ENCODE results near the gene PRMT9.

Gene PRMT9

GRCh38 chr4:147648656-147649055, 35.3 kb downstream of the PRMT9 start:
- TF ChIP-seq GATA2 (IDR thresholded peaks at IDR 0.05; ENCODE audit: low read depth, low read length) = no peak
- TF ChIP-seq GATA3 (IDR thresholded peaks at IDR 0.05; ENCODE audit: low read depth, low read length) = no peak

DNA sequence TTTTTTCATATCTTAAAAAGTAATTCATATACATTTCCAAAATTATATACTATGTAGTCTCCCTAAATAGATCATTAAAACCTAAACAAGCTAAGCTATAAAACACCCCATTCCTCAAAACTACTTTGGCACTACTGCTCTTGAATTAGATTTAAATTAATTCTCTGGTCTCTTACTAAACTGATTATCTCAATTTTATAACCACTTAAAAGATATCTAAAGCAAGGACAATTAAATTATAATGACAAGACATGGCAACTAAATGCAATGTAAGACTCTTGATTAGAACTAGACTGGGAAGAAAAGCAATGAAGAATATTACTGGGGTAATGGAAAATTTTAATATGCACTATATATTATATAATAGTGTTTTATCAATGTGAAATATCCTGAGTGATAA, 38.9 kb downstream of the PRMT9 start:
- no peak for TF ChIP-seq GATA3 (IDR thresholded peaks at IDR 0.05; ENCODE audit: low read depth, low read length)
- no peak for TF ChIP-seq GATA2 (IDR thresholded peaks at IDR 0.05; ENCODE audit: low read depth, low read length)

- no peak for TF ChIP-seq GATA3 (IDR thresholded peaks at IDR 0.05; ENCODE audit: low read depth, low read length)
Measured at GRCh38 chr4:147644471-147644870, 39.5 kb downstream of the PRMT9 start.

GRCh38 chr4:147643616-147644015, 40.3 kb downstream of the PRMT9 start:
- TF ChIP-seq GATA3 (IDR thresholded peaks at IDR 0.05; ENCODE audit: low read depth, low read length) (no peak), GATA2 (IDR thresholded peaks at IDR 0.05; ENCODE audit: low read depth, low read length) (no peak)

DNA sequence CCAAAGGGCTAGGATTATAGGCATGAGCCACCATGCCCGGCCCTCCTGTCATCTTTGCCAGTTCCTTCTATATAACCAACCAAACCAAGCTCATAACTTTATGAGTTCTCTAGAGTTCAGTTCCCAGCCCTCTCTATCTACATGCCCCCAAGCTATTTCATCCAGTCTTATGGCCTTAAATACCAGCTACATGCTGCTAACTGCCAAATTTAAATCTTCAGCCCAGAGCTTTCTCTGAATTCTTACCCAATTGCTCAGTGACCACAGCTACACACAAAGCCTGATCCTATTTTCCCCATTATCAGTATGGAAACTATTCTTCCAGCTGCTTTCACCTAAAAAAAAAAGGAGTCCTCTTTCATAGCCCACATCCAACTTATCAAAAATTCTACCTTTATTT, 43.6 kb downstream of the PRMT9 start:
- TF ChIP-seq GATA2 (IDR thresholded peaks at IDR 0.05; ENCODE audit: low read depth, low read length) (no peak), GATA3 (IDR thresholded peaks at IDR 0.05; ENCODE audit: low read depth, low read length) (no peak)

GRCh38 chr4:147639388-147639787, 44.6 kb downstream of the PRMT9 start:
- TF ChIP-seq GATA2 (IDR thresholded peaks at IDR 0.05; ENCODE audit: low read depth, low read length) (no peak), GATA3 (IDR thresholded peaks at IDR 0.05; ENCODE audit: low read depth, low read length) (no peak)

- no peak for TF ChIP-seq GATA3 (IDR thresholded peaks at IDR 0.05; ENCODE audit: low read depth, low read length)
Measured at GRCh38 chr4:147638942-147639341, 45.0 kb downstream of the PRMT9 start.

DNA sequence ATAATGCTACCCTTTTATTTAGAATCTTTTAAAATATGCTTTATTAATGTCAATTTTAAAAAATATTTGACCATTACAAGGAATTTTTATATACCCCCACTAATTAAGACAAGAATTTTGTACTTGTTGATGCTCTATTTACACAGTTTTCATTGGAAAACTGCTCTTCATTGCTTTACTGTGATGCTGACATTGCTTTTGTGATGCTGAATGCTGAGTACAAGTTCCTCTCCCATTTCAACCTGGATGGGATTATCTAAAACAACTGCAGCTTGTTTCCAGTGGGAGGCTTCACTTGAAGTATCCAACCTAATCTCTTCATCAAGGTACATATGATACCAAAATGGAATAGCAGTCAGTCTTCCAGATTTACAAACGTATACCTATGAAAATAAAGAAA, 45.6 kb downstream of the PRMT9 start:
- no peak for TF ChIP-seq GATA2 (IDR thresholded peaks at IDR 0.05; ENCODE audit: low read depth, low read length)
- TF ChIP-seq GATA3 (IDR thresholded peaks at IDR 0.05; ENCODE audit: low read depth, low read length) = no peak

DNA sequence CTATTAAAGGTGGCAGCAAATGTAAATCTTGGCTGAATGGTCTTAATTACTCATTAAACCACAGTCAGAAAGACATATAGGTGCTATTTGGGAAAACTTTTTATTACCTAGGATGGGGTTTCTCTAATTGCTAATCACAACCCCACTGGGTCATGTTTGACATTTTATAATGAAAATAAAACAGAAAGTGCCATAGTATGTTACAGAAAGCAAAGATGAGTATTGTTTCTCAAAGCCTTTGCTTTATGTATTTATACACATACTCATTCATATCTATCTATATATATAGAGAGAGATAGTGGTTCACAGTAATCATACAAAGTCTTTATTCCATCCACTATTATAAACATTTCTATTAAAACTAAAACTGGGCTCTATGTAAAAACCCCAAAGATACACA, 48.6 kb downstream of the PRMT9 start:
- TF ChIP-seq GATA2 (IDR thresholded peaks at IDR 0.05; ENCODE audit: low read depth, low read length) (no peak), GATA3 (IDR thresholded peaks at IDR 0.05; ENCODE audit: low read depth, low read length) (no peak)

- TF ChIP-seq GATA3 (IDR thresholded peaks at IDR 0.05; ENCODE audit: low read depth, low read length) (no peak), GATA2 (IDR thresholded peaks at IDR 0.05; ENCODE audit: low read depth, low read length) (no peak)
Measured at GRCh38 chr4:147633643-147634042, 50.3 kb downstream of the PRMT9 start.

- no peak for TF ChIP-seq GATA2 (IDR thresholded peaks at IDR 0.05; ENCODE audit: low read depth, low read length)
- TF ChIP-seq GATA3 (IDR thresholded peaks at IDR 0.05; ENCODE audit: low read depth, low read length) = no peak
Measured at GRCh38 chr4:147633113-147633512, 50.9 kb downstream of the PRMT9 start.

- TF ChIP-seq GATA2 (IDR thresholded peaks at IDR 0.05; ENCODE audit: low read depth, low read length) = no peak
- no peak for TF ChIP-seq GATA3 (IDR thresholded peaks at IDR 0.05; ENCODE audit: low read depth, low read length)
Measured at GRCh38 chr4:147629783-147630730, 53.9 kb downstream of the PRMT9 start.

DNA sequence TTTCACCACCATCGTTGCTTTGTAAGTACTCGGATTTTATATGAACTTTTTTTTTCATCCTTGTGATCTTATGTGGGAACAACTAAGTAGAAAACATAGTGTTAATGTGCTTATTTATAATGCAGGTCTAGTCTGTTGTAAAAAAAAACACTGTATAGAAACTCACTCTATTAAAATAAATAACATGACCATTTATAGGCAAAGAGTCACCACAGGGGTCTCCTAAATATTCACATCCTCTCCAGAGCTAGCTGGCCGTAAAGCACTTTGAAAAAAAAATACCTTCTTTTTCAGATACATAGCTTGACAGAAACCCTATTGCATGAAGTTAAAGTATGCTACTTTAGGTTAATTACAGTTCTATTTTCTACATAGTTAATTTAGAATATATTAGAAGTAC, 55.5 kb downstream of the PRMT9 start:
- TF ChIP-seq GATA3 (IDR thresholded peaks at IDR 0.05; ENCODE audit: low read depth, low read length) (no peak), GATA2 (IDR thresholded peaks at IDR 0.05; ENCODE audit: low read depth, low read length) (no peak)

DNA sequence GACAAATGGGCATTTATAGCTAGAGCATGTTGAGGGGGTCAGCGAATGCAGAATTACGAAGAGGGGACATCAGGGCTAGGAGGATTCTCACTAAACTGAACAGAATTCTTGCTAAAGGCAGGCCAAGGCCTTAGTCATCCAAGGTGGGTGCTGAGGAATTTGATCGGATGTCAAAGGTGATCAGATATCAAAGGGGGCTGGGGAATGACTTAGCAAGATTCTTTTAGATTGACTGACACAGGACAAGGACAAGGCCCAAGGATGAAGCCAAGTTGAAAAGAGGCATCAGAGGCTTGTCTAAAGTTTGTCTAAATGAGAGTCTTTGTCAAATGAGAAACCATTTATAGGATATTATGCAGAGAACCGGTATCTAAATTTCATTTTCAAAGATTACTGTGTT, 57.1 kb downstream of the PRMT9 start:
- TF ChIP-seq GATA3 (IDR thresholded peaks at IDR 0.05; ENCODE audit: low read depth, low read length) (no peak), GATA2 (IDR thresholded peaks at IDR 0.05; ENCODE audit: low read depth, low read length) (no peak)

GRCh38 chr4:147625733-147626132, 58.2 kb downstream of the PRMT9 start:
- TF ChIP-seq GATA2 (IDR thresholded peaks at IDR 0.05; ENCODE audit: low read depth, low read length) (no peak), GATA3 (IDR thresholded peaks at IDR 0.05; ENCODE audit: low read depth, low read length) (no peak)
